Activated CD4-positive, CD25-positive, alpha-beta regulatory T cell (primary cell): Measurements from ENCODE around the gene CD34.

Experiments
- DNase-seq, 4 experiments: peaks; one replicate each; lab custom pipeline; 2025; lab: John Stamatoyannopoulos, UW

The CD34 gene

DNA sequence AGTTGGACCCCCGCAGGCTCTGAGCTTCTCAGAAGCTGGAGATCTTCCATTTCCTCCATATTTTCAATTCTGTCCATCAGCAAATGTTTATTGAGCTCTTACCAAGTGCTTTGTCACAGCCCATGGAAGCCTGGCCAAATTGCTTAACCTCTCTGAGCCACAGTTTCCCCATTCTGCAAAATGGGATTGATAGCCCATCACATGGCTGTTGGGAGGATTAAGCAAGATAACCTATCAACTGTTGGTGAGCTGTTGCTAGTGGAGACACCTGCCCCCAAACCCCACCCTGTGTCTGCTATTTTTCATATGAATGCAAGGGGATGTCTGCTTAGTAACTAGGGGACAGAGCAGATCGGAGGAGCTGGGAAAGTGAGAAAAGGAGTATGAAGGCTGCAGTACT is 38.3 kb downstream of the CD34 start:
- DNase-seq, result no peak

DNA sequence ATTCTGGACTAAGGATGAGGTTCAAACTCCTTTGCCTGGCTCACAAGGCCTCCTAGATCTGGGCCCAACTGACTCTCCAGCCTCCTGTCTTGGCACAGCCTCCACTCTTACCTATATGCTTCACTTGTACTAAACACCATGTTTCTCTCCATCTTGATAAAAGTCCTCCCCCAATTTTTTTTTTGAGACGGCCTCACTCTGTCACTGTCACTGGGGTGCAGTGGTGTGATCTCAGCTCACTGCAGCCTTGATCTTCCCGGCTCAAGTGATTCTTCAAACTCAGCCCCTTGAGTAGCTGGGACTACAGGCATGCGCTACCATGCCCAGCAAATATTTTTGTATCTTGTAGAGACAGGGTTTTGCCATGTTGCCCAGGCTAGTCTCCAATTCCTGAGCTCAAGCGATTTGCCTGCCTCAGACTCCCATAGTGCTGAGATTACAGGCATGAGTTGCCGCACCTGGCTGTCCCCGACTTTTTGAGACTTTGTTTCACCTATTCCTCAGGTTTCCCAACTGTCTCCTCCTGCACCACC is 39.7 kb downstream of the CD34 start:
- no peak for DNase-seq

DNA sequence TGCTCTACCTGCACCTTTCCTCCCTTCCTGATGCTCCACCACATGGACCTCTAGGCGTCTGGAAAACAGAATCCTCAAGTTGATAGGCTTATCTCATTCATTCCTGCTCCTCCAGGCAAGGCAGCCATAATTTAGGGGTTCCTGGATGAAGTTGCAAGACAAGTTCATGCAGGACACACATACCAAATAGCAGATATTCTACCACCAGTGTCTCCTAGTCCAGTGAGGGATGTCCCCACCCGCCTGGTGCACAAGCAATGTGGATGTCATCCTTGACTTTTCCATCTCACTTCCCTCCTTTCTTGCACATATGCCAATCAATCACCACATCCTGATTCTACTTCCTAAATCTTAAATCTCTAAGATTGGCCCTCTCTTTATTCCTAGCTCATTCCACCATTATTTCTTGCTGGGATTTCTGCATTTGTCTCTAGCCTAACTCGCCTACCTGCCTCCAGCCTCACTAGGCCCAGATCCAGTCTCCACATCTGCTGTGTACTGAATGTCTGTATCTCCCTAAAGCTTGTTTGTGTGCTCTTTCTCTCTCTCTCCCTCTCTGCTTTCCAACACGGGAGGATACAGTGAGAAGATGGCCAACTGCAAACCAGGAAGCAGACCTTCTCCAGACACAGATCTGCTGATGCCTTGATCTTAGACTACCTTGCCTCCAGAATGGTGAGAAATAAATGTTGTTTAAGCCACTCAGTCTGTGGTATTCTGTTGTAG is 40.5 kb downstream of the CD34 start:
- DNase-seq, result no peak

DNA sequence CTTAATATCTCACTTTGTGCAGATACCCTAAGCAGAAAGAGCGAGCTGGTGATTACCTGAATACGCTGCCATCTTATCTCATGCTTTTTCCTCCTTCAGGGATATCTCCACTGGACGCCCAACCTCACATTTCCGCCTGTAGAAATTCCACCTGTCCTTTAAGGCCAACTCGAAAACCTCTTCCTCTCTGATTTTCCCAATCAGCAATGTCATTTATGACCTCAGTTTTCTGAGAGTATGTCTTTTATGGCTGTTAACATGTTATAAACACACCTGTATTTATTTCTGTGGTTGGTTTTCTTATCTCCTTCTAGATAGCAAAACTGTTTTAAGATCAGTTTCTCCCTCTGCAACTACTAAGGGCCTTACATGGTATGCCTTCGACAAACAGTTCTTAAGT is 41.1 kb downstream of the CD34 start:
- no peak for DNase-seq

DNA sequence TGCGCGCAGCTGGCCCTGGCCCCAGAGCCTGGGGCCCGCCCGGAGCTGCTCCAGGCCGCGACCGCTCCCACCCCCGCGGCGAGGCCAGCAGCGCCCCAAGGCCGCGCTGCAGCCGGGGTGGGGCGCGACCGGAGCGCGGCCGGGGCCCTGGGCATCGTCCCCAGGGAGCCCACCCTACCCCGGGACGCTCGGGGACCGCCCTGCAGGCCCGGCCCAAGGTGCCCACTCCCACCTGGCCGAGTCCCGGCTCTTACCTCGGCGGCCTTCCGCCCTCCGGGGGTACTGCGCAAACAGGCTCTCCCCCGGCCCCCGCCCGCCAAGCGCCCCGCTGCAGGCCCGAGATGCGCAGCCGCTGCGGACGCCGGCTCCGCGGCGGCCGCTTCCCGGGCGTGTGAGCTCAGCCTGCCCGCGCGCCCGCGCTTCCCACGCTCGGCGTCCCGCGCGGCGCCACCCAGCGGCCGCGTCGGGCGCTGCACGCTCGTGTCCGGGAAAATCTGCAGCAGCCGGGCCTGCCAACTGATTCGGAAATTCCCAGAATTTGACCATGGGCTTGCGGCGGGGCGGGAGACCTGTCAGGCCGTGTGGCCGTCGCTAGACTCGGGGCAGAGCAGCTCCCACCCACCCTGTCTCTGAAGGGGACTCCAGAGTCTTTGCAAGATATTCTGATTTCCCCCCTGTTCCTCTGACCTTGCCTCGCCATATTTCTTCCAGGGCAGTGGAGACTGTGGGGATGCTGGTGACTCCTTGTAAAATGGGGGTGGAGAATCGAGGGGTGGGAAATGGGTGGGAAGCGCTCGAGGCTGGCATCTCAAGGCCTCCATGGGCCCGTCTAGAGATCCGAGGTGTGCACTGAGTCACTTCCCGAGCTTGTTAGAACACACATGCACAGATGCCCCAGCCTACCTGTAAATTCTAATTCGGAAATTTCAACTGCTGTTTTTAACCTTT is 41.9 kb downstream of the CD34 start:
- peak; percentile 42 to 60 (median 54) for DNase-seq

DNA sequence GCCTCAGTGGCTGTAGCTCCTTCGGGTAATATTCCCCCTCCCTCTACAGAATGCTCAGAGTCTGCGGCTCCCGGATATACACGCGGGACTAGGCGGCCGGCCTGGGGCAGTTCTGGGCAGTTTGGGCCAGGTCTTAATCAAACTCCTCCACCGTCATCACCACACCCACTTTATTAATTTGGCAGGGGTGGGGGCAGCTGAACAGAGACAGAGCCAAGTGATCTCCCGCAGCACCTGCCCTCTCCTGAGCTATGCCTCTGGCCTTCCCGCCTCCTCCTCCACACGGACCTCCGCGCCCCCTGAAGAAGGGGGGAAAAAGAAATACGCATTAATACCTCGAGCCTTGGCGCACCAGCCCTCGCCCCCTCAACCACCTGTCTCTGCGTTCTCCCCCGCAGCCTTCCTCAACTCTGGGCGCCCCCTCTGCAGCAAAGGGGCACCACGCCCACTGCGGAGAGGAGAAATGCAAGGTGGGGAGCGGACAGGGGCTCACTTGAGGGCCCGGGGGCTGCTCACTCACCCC is 42.6 kb downstream of the CD34 start:
- DNase-seq, result no peak

DNA sequence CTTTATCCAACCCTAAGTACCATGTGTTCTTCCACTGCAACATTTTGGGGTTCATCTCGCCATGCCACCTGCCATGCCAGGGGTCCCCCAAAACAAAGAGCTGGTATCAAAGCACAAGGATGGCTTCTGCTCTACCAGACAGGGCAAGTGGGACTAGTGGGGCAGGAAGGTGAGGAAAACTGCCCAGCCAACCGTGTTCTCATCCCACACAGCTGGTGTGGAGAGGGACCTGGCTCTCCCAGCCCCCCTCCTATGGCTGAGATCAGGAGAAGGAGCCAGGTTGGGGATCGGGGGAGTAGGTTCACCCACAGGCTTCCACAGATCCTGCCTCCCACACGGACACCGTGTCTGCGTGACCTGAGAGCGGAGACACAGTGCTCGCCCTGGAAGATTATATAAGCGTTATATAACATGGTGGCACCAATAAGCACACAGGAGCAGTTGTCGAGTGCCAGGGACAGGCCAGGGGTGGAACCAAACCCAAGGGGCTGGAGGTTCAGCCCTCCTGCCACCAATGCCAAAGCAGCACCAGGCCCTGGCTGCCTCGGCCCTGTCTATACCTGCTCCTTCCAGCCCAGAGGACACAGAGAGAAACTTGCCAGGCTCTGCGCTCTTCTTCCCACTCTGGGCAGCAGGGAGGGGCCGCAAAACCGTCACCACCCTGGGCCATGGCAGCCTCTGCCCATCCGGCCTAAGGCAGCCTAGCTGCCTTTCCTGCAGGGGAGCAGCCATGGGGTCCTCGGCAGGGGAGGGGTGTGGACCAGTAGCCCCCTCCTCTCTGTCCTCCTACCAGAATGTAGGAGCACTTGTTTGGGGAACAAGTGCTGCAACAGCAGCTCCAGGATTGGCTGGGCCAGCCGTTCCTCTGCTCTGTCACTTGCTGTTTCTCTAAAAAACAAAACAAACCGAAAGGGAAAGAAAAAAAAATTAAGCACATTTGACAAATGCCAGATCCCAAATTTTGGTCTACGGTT is 43.5 kb downstream of the CD34 start:
- no peak for DNase-seq

DNA sequence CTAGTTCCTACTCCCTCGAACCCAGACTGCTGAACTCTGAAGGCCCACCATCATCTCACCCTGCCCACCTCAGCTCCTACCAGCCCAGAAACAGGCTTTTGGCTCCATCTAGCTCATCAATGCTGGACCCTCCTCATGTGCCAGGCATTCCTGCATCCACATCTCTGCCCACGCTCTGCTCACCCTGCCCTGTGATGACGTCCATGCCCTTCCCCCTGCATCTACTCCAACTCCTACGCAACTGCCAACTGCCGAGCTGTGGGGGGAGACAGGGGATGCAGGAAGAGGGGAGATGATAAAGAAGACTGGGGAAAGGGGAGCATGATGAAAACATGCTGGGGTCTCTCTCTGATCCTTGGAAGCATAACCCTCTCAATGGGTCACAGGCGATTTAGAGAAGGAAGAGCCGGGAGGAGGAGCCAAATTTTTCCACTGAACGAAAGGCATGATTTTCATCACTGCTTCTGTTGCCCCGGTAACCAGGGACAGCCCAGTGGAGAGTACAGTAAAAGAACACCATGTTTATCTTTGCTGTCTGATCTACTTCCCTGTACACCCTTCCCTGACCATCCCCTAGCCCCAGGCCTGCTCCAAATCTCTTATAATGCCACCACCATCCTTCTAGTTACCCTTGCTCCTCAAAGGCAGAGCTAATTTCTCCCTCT is 44.3 kb downstream of the CD34 start:
- DNase-seq, result no peak

DNA sequence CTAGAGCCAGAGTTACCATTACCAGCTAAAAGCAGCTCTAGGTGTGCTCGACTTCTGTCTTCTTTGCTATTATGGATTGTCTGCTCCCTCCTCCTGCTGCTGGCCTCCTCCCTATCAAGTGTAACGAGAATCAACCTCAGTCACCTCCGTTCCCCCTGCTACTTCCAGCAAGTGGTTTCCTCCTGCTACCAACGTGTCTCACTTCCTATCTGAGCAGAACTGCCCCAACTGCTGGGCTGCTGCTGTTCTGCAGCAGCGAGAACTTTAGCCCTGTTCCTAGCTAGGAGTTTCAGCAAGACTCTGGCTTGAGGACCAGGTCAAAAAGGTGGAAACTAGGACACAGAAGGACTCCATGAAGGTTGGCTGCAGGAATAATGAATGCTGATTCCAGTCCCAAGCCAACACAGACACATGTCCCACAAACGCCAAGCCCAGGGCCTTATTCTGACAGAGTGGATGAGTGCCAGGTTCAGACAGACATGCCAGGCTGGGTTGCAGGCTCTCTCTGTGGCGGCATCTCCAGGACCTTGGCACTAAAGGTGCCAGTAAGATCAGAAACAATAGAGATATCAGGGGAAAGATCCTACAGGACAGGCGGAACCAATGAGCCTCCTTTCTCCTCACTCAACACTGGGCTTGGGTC is 46.9 kb downstream of the CD34 start:
- DNase-seq, result no peak

DNA sequence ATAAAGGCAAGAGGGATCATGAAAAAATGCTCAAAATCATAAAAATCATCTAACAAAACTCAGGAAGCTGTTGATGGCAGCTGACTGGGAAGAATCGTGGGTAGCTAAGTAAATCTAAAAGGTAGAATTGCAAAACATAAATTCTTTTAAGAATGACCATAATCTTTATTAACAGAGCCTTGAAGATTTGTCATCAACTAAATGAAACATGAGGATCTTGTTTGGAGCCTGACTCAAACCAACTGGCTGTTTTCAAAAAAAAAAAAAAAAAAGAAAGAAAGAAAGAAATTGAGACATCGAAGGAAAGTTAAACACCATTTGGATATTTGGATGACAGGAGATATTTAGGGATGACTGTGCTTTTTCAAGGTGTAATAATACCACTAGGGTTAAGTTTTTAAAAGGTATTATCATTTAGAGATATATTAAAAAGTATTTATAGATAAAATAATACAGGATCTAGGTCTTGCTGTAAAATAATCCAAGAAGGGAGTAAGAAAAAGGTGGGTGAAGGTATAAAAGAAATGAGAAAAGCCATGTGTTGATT is 48.6 kb downstream of the CD34 start:
- no peak for DNase-seq

DNA sequence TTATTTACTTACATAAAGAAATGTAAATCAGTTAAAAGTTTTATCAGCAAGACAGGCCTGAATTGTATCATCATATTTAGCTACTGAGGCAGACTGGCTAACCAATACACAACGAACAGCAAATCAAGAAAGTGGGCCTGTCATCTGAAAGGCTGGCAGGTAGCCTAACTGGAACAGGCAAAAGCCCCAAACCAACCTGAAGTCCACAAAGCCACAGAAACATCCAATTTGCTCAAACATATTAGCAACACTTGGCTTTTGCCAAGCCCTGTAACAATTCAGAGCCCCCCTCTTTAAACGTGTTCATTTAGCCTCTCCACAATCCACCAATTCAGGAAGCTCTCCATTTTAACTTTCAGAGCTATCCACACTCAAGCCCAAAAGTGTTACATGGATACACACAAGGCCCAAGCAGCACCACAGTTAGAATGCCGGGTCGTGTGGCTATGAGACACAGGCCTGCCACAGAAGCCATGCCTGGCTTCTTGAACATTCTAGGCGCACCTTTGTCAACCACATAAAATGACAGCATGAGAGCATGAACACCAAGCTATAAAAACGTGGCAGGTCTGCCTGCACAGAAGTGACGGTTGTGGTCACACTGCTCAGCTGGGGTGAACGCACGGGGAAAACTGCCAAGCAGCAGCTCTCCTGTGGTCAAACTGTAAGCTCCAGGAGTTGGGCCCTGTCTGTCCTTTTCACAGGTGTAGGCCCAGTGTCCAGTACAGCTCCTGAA is 49.3 kb downstream of the CD34 start:
- DNase-seq, result no peak

DNA sequence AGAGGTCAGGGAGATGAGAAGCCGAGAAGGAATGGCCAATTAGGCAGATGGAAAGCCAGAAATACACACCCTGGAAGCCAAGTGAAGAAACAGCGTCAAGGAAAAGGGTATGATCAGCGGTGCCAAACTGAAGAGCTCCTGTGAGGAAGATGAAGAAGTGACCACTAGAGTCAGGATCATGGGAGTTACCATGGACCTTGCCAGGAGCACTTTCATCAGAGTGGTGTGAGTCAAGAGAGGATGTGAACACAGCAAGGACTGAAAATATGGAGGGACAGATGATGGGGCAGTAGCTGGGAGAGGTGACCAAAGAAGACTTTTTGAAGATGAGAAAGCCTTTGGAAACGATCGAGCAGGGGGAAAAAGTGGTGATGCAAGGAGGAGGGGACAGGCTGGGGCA is 50.4 kb downstream of the CD34 start:
- no peak for DNase-seq

DNA sequence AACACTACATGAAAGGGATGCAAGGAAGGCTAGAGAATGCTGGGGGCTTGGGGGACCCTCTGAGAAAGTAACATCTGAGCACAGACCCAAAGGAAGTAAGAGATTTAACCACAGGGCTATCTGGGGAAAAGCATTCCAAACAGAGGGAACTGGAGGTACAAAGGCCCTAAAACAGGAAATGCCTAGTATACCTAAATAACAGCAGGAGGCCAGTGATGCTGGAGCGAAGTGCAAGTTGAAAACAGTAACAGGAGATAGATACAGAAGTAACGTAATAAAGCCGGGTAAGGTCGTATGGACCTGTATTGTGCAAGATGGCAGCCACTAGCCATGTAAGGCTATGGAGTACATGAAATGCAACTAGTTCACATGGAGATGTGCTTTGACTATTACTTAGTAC is 52.1 kb downstream of the CD34 start:
- no peak for DNase-seq

DNA sequence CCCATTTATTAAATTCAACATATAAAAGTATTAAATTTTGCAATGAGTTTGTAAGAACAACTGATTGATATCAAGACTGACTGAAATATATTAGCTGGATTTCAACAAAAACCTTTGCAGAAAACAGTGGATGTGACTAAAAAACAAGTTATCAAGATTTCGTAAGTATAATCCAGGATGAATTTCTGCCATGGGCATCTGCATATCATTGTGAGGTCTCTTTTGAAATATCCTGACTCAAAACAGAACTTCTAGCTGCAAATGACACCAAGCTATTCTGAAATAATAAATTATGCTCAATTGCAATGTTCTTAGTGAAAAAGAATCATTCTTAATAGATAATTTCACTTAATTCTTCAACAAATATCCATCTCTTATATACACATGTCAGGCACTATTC is 52.6 kb downstream of the CD34 start:
- no peak for DNase-seq

DNA sequence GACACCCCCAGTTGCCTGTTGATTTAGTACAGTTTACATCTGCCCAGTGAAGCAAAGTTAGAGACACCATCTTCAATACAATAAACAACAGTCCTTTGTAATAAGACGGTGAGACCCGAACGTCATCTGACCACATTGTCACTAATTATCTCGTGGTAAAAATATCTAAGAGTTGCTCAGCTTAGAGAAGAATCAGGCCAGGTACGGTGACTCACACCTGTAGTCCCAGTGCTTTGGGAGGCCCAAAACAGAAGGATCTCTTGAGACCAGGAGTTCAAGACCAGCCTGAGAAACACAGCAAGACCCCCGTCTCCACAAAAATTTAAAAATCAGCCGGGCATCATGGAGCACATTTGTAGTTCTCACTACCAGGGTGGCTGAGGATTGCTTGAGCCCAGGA is 53.5 kb downstream of the CD34 start:
- DNase-seq, result no peak

DNA sequence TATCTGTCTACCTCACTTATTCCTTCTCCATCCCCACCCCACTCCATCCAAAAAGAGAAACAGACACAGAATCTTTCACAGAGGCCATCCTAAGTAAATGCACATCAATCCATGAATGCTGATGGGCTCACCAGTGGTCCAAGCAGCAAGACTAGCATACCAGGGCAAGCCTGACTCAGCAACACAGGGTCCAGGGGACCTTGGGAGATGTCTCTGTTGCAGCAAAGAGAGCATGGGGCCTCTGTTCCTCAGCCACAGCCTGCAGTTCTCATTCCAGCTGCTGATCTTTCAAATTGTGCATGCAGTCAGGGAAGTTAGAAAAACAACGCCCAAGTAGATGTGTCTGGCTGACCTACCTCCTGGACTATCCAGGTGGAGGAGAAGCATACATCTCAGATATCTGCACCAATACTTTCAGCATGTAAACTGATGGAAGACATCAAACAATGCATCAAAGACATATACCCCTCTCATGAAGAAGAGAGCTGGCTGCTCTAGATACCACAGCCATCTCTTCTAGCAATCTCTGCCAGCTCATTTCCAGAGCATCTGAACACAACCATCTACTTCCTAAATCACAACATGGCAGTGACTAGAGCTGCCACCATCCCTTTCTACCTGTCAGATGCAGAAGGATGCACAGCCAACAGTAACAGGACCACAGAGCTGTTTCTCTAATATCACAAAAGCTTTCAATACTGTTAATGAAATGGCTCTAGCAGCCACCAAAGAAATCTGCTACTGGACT is 54.5 kb downstream of the CD34 start:
- DNase-seq, result no peak

DNA sequence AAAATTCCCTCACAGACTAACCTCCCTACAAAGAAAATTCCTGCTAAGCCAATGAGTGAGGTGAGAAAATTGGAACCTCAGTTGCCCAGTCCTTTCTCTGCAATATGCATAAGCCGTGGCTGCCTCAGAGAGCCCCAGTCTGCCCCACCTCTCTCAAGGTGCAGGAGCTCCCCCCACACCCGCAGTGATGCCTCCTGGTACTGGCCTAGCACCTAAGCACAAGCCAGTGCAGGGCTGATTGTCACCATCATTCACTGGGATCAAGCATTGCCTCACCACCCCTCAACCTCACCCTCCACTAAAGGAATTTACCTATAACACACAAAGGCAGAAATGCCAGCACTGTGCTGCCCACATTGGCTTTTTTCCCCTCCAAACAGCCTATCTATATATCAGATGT is 56.9 kb downstream of the CD34 start:
- DNase-seq, result no peak

DNA sequence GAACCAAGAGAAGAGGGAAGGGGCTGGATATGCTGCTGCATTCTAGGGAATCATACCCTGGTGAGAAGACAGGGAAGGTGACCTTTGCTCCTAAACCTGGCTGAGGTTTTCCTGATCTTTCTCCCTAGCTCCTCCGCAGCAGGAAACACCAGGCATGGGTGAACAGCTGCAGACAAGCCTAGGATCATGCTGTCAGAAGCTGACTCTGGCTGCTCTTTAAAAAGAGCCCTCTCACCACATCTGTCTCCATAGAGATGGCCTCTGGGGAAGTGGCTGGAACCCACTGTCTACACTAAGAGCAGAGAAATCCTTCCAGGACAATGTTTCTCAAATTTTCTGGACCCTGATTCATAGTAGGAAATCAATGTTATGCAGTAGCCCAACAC is 57.6 kb downstream of the CD34 start:
- DNase-seq, result no peak
